GM12878 (cell line): ENCODE data around the gene CRTC1. TPM values are rescaled to one million over a fixed set of nuclear protein-coding genes. Genes with fewer than 3 reads are reported as not detected.

Source experiments
- ATAC-seq: fragments of 200-7000 bp; cut with Tn5 transposase; 3 replicates; pipeline ENCODE4 v1.9.1; 2020; ENCODE audit warnings: mild to moderate bottlenecking, moderate library complexity
- BruUV-seq: library from RNA; stranded (reverse); fragments of 400-500 nt; replicated peaks from 2 replicates; lab custom pipeline; 2021; lab: Mats Ljungman, UMichigan
- CTCF ChIA-PET: fragments of 300-600 bp; sonication (Branson Sonifier 250); formaldehyde crosslinking; extraction: SDS; loops from one replicate; lab custom pipeline; 2021; ENCODE audit warnings: inconsistent platforms; lab: Yijun Ruan, JAX
- POLR2A ChIA-PET: fragments of 350-600 bp; formaldehyde crosslinking; extraction: SDS; loops from one replicate; lab custom pipeline; 2021; ENCODE audit warnings: inconsistent platforms; lab: Charles Lee
- RAD21 ChIA-PET: fragments of 300-600 bp; sonication (Branson Sonifier 250); formaldehyde crosslinking; loops from one replicate; lab custom pipeline; 2023; ENCODE audit warnings: antibody characterized with exemption; ENCODE audit not compliant: unreplicated experiment; lab: Charles Lee
- SMC1A ChIA-PET: fragments of 300-600 bp; sonication (Branson Sonifier 250); formaldehyde crosslinking; loops from one replicate; lab custom pipeline; 2023; ENCODE audit not compliant: unreplicated experiment, uncharacterized antibody; lab: Charles Lee
- DNase-seq: peaks from one replicate; pipeline ENCODE4 v3.0.0-alpha.2; 2011; ENCODE audit warnings: low read depth, low spot score
- FAIRE-seq: peaks from 3 replicates; lab custom pipeline; 2011; peaks lifted over from hg19 to GRCh38; lab: Jason Lieb, UNC
- H2AFZ ChIP-seq: 2 replicates; pipeline ENCODE4 v1.6.0; 2011; ENCODE audit warnings: low read depth, low read length, control low read depth; ENCODE audit not compliant: control insufficient read depth
- H3K27ac ChIP-seq: 2 replicates; pipeline ENCODE4 v1.5.1; 2011; ENCODE audit warnings: control low read depth; ENCODE audit not compliant: control insufficient read depth, insufficient read depth
- H3K27me3 ChIP-seq, 2 experiments: replicated peaks in 1 of 2; 2 replicates each; pipeline versions ENCODE4 v1.6.0 to v1.6.1; 2011; ENCODE audit warnings: low read length in 1 of 2; ENCODE audit not compliant: control insufficient read depth in 2 of 2, insufficient read depth in 2 of 2
- H3K36me3 ChIP-seq, 2 experiments: 2 replicates each; pipeline ENCODE4 v1.5.1; 2011; ENCODE audit warnings: low read length in 1 of 2; ENCODE audit not compliant: control insufficient read depth in 2 of 2, insufficient read depth in 2 of 2
- H3K4me1 ChIP-seq: 2 replicates; pipeline ENCODE4 v1.6.1; 2011; ENCODE audit warnings: mild to moderate bottlenecking, low read length, moderate library complexity, mixed read lengths; ENCODE audit not compliant: control insufficient read depth, insufficient read depth
- H3K4me2 ChIP-seq: 2 replicates; pipeline ENCODE4 v1.6.0; 2011; ENCODE audit warnings: control low read depth; ENCODE audit not compliant: control insufficient read depth, insufficient read depth
- H3K4me3 ChIP-seq: fragments of 200-600 bp; sonication (generic); 2 replicates; pipeline ENCODE4 v1.5.1; 2016
- H3K79me2 ChIP-seq: 2 replicates; pipeline ENCODE4 v1.6.0; 2011; ENCODE audit warnings: low read length; ENCODE audit not compliant: control insufficient read depth, insufficient read depth
- H3K9ac ChIP-seq: 2 replicates; pipeline ENCODE4 v1.8.0; 2011; ENCODE audit warnings: low read length, control low read depth, mixed read lengths; ENCODE audit not compliant: control insufficient read depth, insufficient read depth
- H3K9me3 ChIP-seq: replicated peaks from 3 replicates; pipeline ENCODE4 v1.5.1; 2011; ENCODE audit warnings: mild to moderate bottlenecking, low read length; ENCODE audit not compliant: control insufficient read depth, insufficient read depth
- H4K20me1 ChIP-seq: 2 replicates; pipeline ENCODE4 v1.6.0; 2011; ENCODE audit not compliant: control insufficient read depth, insufficient read depth
- CBX5 ChIP-seq: sonication (generic); IDR thresholded peaks from 2 replicates; pipeline ENCODE4 v1.6.1; 2016; ENCODE audit warnings: low read depth, moderate library complexity, mild to moderate bottlenecking, inconsistent platforms
- CEBPB ChIP-seq, 2 experiments: fragments of 150-350 bp in 1 of 2; IDR thresholded peaks; 2 replicates each; pipeline ENCODE4 v1.6.1; 2012 to 2014; ENCODE audit warnings: low read depth in 2 of 2, low read length in 2 of 2, borderline replicate concordance in 1 of 2, inconsistent platforms in 1 of 2
- CREB1 ChIP-seq: IDR thresholded peaks from 2 replicates; pipeline ENCODE4 v1.6.1; 2012; ENCODE audit warnings: low read depth, mild to moderate bottlenecking, inconsistent platforms
- DPF2 ChIP-seq: fragments of 450-650 bp; IDR thresholded peaks from 2 replicates; pipeline ENCODE4 v1.6.1; 2017; ENCODE audit warnings: mild to moderate bottlenecking
- E4F1 ChIP-seq: fragments of 450-650 bp; IDR thresholded peaks from 2 replicates; pipeline ENCODE4 v1.6.1; 2018; ENCODE audit warnings: borderline replicate concordance, mild to moderate bottlenecking; ENCODE audit not compliant: partially characterized antibody
- FOXK2 ChIP-seq: fragments of 450-650 bp; IDR thresholded peaks from 2 replicates; pipeline ENCODE4 v1.6.1; 2017; ENCODE audit warnings: mild to moderate bottlenecking, moderate library complexity
- FOXM1 ChIP-seq: IDR thresholded peaks from 2 replicates; pipeline ENCODE4 v1.6.1; 2012; ENCODE audit warnings: low read depth, mild to moderate bottlenecking, inconsistent platforms, low read length, moderate library complexity
- IRF4 ChIP-seq: IDR thresholded peaks from 2 replicates; pipeline ENCODE4 v1.6.1; 2011; ENCODE audit warnings: low read depth, low read length
- KAT2A ChIP-seq: conservative IDR thresholded peaks from 2 replicates; pipeline ENCODE4 v1.6.1; 2011; ENCODE audit warnings: low read depth, low read length; ENCODE audit not compliant: control insufficient read depth
- KLF5 ChIP-seq: fragments of 450-650 bp; IDR thresholded peaks from 2 replicates; pipeline ENCODE4 v1.6.1; 2014; ENCODE audit warnings: mild to moderate bottlenecking; ENCODE audit not compliant: partially characterized antibody
- MXI1 ChIP-seq: fragments of 150-350 bp; IDR thresholded peaks from 2 replicates; pipeline ENCODE4 v1.6.1; 2011; ENCODE audit warnings: low read depth, mild to moderate bottlenecking, inconsistent platforms, low read length, improper control_type of control experiment
- NFIC ChIP-seq: IDR thresholded peaks from 2 replicates; pipeline ENCODE4 v1.6.1; 2012; ENCODE audit warnings: low read depth, mild to moderate bottlenecking, inconsistent platforms, low read length, moderate library complexity
- NFYB ChIP-seq: IDR thresholded peaks from 2 replicates; pipeline ENCODE4 v1.6.1; 2011; ENCODE audit warnings: low read depth, mild to moderate bottlenecking, low read length, improper control_type of control experiment, moderate library complexity; ENCODE audit not compliant: insufficient read depth
- RBBP5 ChIP-seq: fragments of 200-600 bp; sonication (generic); conservative IDR thresholded peaks from 2 replicates; pipeline ENCODE4 v1.6.1; 2016
- SMC3 ChIP-seq: IDR thresholded peaks from 2 replicates; pipeline ENCODE4 v1.6.1; 2011; ENCODE audit warnings: low read length, improper control_type of control experiment, borderline replicate concordance
- TCF7 ChIP-seq: IDR thresholded peaks from 2 replicates; pipeline ENCODE4 v1.6.1; 2014; ENCODE audit warnings: antibody characterized with exemption, borderline replicate concordance
- WRNIP1 ChIP-seq: IDR thresholded peaks from 2 replicates; pipeline ENCODE4 v1.6.1; 2011; ENCODE audit warnings: low read depth, low read length, improper control_type of control experiment, borderline replicate concordance
- ZSCAN29 ChIP-seq: fragments of 450-650 bp; IDR thresholded peaks from 2 replicates; pipeline ENCODE4 v1.6.1; 2017; ENCODE audit warnings: mild to moderate bottlenecking, moderate library complexity
- WGBS: methylation state at CpG from one replicate; pipeline ENCODE4 v1.1.6; 2016; ENCODE audit warnings: low lambda C conversion rate; ENCODE audit not compliant: insufficient replicate concordance, insufficient coverage; ENCODE audit errors: missing lambda C conversion rate; 5-methylcytosine and 5-hydroxymethylcytosine counted together
- in situ Hi-C: fragments of 300-500 bp; cut with MboI; formaldehyde crosslinking; loops from 9 replicates; pipeline ENCODE4 v1.14.3; 2018; ENCODE audit warnings: mixed read lengths
- intact Hi-C: fragments of 100-400 bp; cut with micrococcal nuclease; formaldehyde crosslinking; loops from one replicate; pipeline ENCODE4 v1.14.2; 2022; ENCODE audit not compliant: unreplicated experiment
- polyA plus RNA-seq, 11 experiments: library from polyadenylated mRNA; depleted of rRNA in 4 of 11; unstranded in 6 of 11; stranded (reverse) in 5 of 11; fragments of >200 nt; fragmentation: Nextera tagmentation in 4 of 11; fragmentation: Illumina TruSeq in 1 of 11; extraction: Ambion mirVana in 4 of 11; extraction: Trizol in 1 of 11; gene quantifications; 1 replicate in 1 of 11; 2 replicates in 10 of 11; pipeline versions ENCODE4 v1.2.1 to v1.2.3, GENCODE V29; 2011 to 2016; ENCODE audit warnings: inconsistent platforms in 2 of 11, missing spikeins in 2 of 11, low read depth in 1 of 11
- total RNA-seq, 4 experiments: library from RNA; depleted of rRNA in 3 of 4; stranded (reverse); fragments of >200 nt in 3 of 4; fragmentation: Illumina TruSeq in 1 of 4; extraction: Trizol in 1 of 4; gene quantifications; 2 replicates each; pipeline versions ENCODE4 v1.2.1 to v1.2.3, GENCODE V29; 2013 to 2021
- TF ChIP-seq, protein P1 (sequence below), 3 experiments: IDR thresholded peaks in 2 of 3; conservative IDR thresholded peaks in 1 of 3; 2 replicates each; pipeline ENCODE4 v1.5.1; 2011; ENCODE audit warnings: low read depth in 3 of 3, low read length in 3 of 3, mild to moderate bottlenecking in 3 of 3, control low read depth in 2 of 3, moderate library complexity in 2 of 3, inconsistent platforms in 1 of 3, mixed read lengths in 1 of 3; ENCODE audit not compliant: control insufficient read depth in 2 of 3, insufficient read depth in 1 of 3; ENCODE audit errors: extremely low read depth in 1 of 3
- TF ChIP-seq, protein P2 (sequence below): fragments of 450-650 bp; IDR thresholded peaks from 2 replicates; pipeline ENCODE4 v1.6.1; 2017; ENCODE audit warnings: antibody characterized with exemption, mild to moderate bottlenecking, moderate library complexity

Gene CRTC1
- total and polyA plus RNA-seq, 10 of the 15 experiments (the other 5 are each of a cell fraction or from before 2014, with no cell fraction given) = 0.02 to 4.6 (median 1.1) TPM; not detected in 1

DNA sequence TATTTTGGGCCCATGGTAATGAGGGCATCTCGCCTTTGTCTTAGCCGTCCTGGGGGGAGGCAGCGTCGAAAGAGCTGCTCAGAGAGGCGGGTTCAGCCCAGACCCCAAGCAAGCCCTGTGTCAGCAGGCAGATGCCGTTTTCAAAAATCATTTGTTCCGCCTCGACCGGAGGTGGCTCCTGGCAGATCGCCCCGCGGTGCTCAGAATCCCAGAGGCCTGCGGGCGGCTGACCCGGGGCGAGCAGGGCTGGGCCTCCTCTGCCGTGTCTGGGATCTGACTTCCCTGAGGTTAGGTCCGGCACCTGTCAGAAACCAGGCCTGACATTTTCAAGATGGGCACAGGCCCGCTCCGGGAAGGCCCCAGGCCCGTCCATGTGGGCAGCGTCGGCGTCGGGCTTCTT is 36.1 kb downstream of the CRTC1 start:
- H3K79me2 ChIP-seq = no peaks in the 10 kb centered on the region
- ChIA-PET RAD21 (no interaction called here), CTCF (no interaction called here), SMC1A (no interaction called here), POLR2A (no interaction called here)
- in situ Hi-C loops (no loop called here), intact Hi-C loops (no loop called here)
- no peaks in the 10 kb centered on the region for H3K4me1 ChIP-seq
- no peak overlapping the region for H3K9ac ChIP-seq
- no peaks in the 10 kb centered on the region for H3K9me3 ChIP-seq
- H3K36me3 ChIP-seq = no peaks in the 10 kb centered on the region
- H3K4me2 ChIP-seq = no peak overlapping the region
- FAIRE-seq = no peak
- 88% methylated on average over 25 of the region's 25 CpGs for WGBS
- no peak overlapping the region for H3K4me3 ChIP-seq
- no peak overlapping the region for H2AFZ ChIP-seq
- TF ChIP-seq FOXM1 (no peak), NFYB (no peak), IRF4 (no peak), MXI1 (no peak), DPF2 (no peak), CEBPB (IDR thresholded peaks at IDR 0.05; ENCODE audit: borderline replicate concordance in 1 of 2, low read depth in 2 of 2, low read length in 2 of 2) (no peak), CBX5 (no peak), WRNIP1 (no peak), SMC3 (no peak), E4F1 (no peak), FOXK2 (no peak), ZSCAN29 (no peak), KAT2A (no peak), TCF7 (no peak), CREB1 (no peak), KLF5 (no peak), NFIC (no peak), RBBP5 (no peak)
- TF ChIP-seq, protein P1, sequence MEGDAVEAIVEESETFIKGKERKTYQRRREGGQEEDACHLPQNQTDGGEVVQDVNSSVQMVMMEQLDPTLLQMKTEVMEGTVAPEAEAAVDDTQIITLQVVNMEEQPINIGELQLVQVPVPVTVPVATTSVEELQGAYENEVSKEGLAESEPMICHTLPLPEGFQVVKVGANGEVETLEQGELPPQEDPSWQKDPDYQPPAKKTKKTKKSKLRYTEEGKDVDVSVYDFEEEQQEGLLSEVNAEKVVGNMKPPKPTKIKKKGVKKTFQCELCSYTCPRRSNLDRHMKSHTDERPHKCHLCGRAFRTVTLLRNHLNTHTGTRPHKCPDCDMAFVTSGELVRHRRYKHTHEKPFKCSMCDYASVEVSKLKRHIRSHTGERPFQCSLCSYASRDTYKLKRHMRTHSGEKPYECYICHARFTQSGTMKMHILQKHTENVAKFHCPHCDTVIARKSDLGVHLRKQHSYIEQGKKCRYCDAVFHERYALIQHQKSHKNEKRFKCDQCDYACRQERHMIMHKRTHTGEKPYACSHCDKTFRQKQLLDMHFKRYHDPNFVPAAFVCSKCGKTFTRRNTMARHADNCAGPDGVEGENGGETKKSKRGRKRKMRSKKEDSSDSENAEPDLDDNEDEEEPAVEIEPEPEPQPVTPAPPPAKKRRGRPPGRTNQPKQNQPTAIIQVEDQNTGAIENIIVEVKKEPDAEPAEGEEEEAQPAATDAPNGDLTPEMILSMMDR (IDR thresholded peaks at IDR 0.05 in 2 of 3, conservative IDR thresholded peaks at IDR 0.05 in 1 of 3; ENCODE audit: control insufficient read depth in 2 of 3, extremely low read depth in 1 of 3, insufficient read depth in 1 of 3, low read depth in 3 of 3, low read length in 3 of 3) = no peak
- TF ChIP-seq, protein P2, sequence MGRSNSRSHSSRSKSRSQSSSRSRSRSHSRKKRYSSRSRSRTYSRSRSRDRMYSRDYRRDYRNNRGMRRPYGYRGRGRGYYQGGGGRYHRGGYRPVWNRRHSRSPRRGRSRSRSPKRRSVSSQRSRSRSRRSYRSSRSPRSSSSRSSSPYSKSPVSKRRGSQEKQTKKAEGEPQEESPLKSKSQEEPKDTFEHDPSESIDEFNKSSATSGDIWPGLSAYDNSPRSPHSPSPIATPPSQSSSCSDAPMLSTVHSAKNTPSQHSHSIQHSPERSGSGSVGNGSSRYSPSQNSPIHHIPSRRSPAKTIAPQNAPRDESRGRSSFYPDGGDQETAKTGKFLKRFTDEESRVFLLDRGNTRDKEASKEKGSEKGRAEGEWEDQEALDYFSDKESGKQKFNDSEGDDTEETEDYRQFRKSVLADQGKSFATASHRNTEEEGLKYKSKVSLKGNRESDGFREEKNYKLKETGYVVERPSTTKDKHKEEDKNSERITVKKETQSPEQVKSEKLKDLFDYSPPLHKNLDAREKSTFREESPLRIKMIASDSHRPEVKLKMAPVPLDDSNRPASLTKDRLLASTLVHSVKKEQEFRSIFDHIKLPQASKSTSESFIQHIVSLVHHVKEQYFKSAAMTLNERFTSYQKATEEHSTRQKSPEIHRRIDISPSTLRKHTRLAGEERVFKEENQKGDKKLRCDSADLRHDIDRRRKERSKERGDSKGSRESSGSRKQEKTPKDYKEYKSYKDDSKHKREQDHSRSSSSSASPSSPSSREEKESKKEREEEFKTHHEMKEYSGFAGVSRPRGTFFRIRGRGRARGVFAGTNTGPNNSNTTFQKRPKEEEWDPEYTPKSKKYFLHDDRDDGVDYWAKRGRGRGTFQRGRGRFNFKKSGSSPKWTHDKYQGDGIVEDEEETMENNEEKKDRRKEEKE = no peak
- H4K20me1 ChIP-seq = no peaks in the 10 kb centered on the region
- no peak overlapping the region for H3K27ac ChIP-seq
- BruUV-seq = no TSS peak
- DNase-seq = no peak
- ATAC-seq = no peak
- no peaks in the 10 kb centered on the region for H3K27me3 ChIP-seq
